HG03060 (cell line): ENCODE measurements around the gene PDE4B.

Experiments used
- ATAC-seq: cut with Tn5 transposase; IDR thresholded peaks from one replicate; pipeline ENCODE4 v1.9.1; 2021; ENCODE audit warnings: low read depth, moderate number of reproducible peaks; ENCODE audit not compliant: unreplicated experiment

PDE4B gene

DNA sequence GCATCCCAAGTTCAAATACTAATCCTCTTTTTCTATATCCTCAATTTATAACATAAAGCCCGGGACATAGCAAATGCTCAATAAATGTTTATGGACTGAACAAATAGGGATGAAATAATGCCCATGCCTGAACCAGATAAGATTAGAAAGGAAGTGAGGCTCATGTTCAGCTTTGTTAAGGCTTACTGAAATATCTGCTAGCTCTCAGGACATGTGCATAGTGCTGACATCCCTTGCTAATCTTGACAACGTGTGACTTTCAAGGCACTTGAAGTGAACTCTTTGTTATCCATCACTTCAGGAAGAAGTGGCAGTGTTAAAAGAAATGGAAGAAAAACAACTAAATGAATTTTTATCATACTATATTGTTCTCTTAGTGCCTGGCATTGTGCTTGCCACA is 481.0 kb downstream of the PDE4B start:
- ATAC-seq = no peak

DNA sequence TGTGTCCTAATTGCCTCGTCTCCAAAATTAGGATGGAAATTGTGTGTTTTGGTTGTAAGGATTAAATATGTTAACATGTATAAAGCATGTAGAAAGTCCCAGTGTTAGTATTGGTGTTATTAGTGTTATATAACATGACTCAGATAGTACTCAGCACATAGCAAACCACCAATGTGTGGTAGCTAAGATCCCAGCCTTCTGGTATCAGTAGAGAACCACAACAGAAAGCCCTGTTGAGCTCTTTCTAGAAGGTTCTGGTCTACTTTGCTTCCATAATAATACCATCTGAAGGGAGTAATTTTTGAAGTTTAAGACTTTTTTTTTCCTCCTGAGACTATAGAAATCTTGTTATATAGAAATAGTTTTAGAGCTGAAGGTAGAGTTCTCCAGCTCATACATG is 481.9 kb downstream of the PDE4B start:
- ATAC-seq = no peak

DNA sequence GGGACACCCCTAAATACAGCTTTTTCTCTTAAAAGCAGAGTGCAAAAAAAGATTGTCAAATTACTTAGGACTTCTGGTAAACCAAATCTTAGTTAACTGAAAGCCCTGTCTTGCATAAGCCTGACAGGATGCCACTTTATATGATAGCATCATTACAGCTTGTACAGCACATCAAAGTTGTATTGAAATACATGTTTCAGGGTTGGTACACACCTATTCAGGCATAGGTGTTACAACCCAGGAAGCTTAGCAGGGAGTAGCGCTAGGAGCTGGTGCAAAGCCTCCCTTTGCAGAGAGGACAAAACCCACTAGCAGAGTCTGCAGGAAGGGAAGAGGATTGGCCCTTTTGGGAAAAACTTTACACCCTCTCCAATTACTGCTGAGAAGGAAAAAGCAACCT is 482.4 kb downstream of the PDE4B start:
- no peak for ATAC-seq

DNA sequence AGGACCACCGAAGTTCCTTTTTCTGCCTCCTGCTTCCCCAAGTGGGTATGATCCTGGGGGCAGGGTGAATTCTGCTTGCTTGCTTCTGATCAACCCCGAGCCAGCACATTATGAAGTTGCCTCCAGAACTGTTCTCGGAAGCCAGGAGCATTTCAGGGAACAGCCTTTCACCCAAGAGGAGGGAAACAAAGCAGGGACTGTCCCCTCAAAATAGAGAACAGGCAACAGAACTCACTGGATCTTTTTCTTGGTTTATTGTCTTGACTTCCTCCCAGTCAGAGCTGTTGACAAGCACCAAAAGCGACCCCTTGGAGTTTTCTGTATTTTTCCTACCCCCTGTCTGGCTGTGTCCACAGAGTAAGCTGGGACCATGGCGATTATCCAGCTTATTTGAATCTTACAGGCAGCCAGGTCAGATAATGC is 482.9 kb downstream of the PDE4B start:
- no peak for ATAC-seq

DNA sequence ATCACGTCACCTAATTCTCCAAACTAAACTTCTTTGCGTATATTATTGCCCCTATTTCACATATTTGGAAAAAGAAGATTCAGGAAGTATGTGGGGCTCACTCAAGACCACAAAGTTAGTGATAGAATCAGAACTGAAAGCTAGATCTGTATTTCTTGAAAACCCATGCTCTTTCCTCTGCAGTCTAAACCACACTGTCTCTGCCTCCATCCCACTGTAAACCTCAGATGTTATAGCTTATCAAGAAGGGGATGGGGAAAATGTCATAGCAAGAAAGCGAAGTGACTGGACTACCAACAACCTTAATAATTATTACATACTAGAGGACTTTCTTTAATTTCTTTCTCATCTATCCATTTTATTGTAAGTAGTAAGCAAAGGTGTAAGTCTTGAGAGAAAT is 483.5 kb downstream of the PDE4B start:
- peak; percentile 67 for ATAC-seq

DNA sequence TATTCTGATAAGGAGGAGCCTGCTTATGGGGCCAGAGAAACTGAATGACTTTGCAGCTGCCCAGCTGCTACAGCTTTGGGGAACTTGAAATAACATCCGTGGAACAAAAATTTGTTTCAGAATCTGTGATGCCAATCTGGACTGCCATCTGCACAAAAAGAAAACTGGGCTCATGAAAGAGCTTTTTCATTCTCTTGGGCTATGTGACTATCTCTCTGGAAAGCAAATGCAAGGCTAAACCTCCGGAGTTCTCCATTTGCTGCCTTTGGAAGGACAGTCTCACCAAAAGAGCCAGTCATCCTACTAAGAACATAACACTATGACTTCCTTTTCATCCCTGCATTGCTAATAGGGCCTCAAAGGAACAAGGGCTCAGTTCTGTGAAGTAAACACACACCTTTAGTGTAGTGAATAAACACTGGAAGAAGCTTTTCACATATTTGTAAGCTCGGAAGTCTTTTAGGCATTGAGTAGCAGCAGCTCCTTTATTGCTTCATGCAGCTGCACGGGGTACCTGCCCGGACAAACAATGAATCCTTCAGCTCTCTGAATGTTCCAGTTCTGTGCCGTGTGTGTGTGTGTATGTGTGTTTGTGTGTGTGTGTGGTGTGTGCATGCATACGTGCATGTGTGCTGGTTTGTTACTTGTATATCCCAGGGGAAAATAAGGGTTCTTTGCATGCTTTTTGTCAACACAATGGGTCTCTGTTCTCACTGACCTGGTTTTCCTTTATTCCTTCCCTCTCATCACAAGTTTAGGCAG is 485.7 kb downstream of the PDE4B start:
- no peak for ATAC-seq

DNA sequence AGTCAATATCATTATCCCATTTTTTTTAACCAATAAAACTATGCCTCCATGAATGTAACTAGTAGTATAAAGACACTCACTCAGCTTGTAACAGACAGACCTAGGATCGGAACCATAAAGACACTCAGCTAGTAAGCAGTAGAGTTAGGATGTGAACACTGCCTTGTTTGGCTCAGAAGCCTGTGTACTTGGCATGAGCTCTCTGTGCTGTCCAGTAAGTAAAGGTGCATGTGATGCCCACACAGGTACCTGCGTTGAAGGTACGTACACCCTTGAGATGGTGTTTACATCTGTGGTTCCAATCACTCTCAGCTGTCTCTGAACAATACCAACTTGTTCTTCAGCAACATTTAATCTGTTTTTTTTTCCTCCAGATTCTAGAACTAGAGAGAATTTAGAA is 489.1 kb downstream of the PDE4B start:
- no peak for ATAC-seq

DNA sequence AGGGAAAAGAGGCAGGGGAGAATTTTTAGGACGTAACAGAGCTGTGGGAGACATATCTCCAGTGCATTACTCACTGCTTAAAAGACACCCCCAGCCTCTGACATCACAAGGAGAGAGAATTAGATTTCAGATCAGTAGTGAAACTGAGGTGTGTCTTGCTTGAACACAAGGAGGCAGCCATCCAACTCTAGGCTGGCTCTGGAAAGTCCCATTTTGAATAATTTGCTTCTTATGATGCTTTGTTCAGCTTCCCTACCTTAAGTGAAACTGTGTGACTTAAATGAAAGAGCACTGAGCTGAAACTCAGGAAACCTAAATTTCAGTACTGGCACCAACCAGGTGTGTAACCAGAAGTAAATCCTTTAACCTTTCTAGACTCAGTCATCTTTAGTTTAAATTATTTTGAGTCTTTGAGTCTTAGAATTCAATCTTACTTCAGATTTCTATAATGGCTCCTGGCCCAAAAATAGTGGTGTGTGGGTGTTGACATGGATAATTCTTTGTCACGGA is 489.7 kb downstream of the PDE4B start:
- ATAC-seq = peak; percentile 83

DNA sequence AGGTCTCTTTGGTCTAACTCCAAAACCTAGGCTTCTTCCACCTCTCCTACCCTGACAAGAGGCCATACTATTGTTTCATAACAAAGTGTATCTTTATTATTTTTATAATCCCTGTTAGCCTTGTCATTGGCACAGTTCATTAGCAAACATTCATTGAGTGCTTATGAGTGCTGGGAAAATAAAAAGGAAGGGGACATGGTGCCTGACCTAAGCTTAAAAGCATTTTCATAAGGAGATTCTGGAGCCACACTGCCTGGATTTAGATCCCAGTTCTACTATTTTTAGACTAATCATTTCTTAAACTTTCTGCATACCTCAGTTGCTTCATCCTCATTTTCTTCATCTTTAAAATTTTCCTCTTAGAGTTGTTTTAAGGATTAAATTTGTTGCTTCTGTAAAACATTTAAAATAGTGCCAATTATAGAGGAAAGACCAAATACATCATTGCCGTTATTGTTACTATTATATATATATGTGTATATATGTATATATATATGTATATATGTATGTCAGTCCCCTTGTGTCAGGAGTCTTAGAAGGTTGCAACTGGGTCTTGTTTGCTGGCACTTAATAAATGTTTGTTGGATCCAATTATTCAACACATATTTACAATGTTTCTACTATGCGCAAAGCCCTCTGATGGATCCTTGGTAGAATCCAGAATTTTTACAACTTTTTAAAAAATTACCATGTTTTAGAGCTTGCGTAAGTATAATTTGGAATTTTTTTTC is 490.4 kb downstream of the PDE4B start:
- ATAC-seq = no peak

DNA sequence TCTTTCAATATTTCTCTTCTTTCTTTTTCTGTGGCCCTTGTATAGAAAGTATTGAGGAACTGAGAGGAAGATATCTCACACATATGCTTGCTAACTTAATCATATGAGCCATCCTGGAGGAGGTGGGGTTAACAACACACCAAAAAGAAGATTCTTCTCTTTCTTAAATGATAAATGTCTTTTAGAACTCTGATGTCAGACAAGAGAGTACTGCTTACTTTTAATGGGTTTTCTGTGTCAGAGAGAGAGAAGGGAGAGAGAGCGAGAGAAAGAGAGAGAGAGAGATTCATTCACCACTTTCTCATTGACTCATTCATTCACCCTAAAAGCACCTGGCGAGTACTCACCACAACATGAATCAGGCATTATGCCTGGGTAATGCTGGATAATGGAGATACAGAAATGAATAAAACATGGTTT is 490.9 kb downstream of the PDE4B start:
- peak; percentile 49 for ATAC-seq

DNA sequence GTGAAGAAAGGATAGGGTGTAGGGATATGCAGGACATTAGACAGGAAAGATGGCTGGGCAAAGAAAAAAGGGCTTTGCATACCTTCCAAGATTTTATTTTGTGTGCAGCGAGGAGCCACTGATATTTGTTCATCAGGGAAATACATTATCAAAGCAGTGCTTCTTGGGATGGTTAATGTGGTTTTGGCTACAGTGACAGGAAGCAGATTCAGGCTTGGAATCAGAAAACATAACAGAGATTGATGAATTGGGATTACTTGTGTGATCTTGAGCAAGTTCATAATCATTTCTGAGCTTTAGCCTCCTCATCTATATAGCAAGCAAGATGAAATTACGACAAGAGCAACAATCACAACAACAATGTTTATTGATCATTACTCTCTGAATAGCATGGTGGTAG is 492.1 kb downstream of the PDE4B start:
- no peak for ATAC-seq

DNA sequence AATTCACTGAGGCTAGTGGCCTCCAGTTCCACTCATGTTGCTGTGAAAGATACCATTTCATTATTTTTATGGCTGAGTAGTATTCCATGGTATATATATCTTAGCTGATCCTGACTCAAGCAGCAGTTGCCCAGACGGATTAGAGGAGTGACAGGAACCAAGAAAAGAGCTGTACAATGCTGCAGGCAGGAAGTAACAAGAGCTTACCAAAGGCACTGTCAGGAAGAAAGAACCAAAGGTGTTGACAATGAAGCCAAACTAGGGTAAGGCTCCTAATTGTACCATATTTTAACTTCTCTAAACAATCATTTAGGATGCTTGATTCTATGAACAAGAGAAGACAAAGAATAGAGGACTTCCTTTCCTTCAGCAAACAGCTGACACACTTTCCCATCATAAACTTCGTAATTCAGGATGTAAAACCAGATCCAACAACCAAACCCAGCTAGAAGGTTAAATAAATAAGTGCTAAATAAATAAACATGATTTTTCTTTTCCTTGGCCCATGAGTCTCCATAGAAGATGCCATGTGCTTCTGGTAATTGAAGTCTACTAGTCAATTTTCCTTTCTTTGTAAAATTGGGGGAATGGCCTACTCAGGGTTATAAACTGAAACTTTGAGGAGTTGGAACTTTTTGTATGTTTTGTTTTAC is 493.0 kb downstream of the PDE4B start:
- ATAC-seq = no peak

DNA sequence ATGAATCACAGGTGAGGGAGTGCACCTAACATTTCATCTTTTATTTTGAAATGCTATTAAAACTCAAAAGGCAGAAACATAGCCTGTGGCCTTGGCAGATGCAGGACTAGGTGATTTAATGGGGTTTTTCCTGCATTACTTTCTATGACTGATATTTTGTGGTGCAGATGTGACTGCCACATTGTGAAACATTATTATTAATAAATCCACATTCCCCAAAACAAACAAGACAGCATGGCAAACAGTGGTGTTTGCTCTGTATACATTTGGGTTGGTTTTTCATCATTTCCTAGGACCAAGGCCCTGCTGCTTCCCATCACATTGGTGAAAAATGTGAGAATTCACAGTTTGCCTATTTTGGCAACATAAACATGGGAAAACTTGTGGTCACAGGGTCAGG is 493.6 kb downstream of the PDE4B start:
- ATAC-seq = no peak

DNA sequence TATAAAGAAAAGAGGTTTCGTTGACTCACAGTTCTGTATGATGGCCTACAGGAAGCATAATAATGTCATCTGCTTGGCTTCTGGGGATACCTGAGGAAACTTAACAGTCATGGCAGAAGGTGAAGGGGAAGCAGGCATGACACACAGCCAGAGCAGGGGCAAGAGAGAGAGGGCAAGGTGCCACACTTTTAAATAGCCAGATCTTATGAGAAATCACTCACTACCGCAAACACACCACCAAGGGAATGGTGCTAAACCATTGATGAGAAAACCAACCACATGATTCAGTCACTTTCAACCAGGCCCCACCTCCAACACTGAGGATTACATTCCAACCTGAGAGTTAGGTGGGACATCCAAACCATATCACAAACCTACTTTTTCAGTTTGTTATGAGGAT is 495.4 kb downstream of the PDE4B start:
- no peak for ATAC-seq

DNA sequence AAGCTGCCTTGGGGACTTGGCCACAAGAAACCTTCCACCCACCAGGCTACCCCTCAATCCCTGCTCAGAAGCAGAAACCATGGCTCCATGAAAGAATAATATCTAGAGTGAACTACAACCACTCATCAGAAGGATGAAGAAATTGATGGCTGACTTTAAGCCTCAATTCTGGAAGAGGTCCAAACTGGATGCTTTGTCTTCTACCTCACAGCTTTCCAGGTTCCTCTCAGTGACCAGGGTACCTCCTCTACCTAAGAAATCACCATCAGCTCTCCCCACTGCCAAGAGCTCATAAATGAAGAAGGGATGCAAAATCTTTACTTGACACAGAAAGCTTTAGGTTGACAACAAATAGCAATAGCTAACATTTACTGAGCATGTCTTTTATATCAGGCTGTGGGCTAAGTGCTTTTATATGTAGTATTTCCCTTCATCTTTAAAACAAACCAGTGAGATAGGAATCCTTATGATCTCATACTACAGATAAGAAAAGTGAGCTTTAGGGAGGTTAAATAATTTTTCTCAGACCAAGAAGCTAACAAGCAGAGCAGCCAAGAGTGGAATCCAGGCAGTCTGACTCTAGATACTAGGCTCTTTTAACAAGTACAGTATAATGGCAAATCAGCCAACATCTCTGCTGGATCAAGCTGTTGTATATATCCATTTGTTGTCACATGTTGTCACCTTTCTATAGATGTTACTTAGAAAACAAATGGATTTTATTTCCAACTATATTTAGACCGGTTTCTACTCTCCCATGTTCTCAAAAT is 498.3 kb downstream of the PDE4B start:
- no peak for ATAC-seq

DNA sequence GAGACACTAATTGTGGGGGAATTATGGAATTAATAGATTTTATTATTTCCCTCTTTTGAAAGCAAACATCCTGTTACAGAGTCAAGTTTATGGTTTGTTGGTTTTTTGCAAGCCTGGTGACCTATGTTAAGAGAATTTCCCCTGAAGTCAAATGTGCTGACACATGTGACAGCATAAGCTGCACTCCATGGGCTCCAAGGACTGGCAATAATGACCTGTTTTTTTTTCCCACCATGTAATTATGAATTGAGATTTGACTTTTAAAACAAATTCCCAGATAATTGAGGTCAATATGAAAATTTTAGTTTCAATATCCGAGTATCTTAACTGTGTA is 498.8 kb downstream of the PDE4B start:
- no peak for ATAC-seq

DNA sequence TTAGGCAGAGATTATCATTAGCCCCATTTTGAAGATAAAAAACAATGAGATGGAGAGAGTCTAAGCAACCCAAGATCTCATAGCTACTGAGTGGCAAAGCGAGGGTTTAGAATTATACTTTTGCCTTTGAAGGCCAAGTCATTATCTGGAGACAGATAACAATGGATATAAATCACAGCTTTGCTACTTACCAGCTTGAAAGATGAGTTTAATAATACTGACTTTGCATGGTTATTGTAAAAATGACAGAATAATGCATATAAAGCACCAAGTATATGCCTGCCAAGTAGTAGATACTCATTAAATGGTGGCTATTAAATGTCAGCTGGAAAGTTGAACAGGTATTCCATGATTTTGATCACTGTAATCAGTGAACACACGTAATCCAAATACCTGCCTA is 499.6 kb downstream of the PDE4B start:
- ATAC-seq = no peak

DNA sequence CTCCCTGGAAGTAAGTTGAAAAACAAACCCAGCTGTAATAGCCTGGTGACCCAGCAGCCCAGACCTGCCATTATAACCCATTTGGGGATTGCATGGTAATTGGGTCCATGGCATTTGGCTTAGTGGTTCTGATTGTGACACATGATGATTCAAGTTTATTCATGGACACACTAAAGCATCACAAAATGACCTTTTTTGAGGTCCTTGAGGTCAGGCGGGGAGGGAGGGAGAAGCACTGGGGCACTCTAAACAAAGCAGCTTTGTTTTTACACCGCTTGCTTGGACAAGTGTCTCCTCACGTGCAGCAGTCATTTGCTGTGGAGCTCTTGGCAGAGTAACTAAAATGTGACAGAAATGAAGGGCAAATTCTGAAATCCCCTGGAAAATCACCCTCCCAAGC is 500.2 kb downstream of the PDE4B start:
- ATAC-seq = no peak

DNA sequence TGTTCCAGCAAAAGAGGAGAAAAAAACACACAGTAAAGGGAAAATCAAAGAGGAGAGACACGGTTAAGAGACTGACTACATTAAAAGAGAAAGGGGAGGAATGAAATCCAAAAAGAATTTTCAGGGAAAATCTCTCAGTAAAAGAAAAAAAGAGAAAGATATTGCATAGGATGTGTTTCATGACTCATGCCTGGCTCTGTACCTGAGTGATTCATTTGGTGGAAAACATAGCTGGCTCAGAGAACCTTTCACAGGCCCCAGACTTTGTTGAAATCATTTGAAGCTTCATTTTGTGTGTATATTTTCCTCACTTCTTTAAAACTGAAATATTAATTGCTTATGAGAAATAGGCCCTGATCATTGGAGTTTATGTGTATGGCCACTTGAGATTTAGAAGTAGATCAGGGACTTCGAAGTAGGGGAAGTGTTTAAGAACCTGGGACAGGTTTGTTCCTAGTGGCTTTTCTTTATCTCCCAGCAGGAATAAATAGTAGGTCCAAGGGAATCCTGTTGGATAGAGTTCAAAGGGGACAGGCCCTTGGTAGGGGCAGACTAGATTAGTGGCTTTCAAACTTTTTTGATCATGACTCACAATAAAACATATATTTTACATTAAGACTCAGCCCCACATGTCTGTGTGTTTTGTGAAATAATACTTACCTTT is 502.1 kb downstream of the PDE4B start:
- ATAC-seq = no peak

DNA sequence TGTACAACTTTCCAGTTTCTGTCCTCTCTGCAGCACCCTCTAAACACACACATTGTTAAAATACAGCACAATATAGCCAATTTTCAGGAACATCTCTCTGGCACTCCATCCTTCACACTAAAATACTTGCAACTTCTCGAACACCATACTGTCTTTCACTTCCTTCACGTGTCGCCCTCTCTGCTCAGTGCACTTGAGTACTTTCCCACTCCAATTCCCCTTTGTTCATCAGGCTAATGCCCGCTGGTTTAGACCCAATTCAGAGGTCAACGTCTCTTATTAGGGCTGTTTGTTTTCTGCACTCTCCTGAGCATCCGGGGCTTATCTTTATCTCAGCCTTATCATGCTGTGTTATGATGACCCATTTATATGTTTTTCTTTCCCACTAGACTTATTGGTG is 503.1 kb downstream of the PDE4B start:
- no peak for ATAC-seq
